Heart left ventricle (tissue), 16 donors: ENCODE measurements around the gene KIRREL3. TPM values are rescaled to one million over a fixed set of nuclear protein-coding genes. Genes with fewer than 3 reads are reported as not detected.

ENCODE experiments used
- ATAC-seq, 4 donors: fragments of 200-7000 bp; cut with Tn5 transposase; one replicate each; pipeline ENCODE4 v1.9.1; 2020 to 2022; ENCODE audit warnings: moderate library complexity in 4 of 4, mild to moderate bottlenecking in 3 of 4, moderate number of reproducible peaks in 1 of 4
- DNase-seq, 5 donors: peaks; one replicate each; pipeline ENCODE4 v3.0.0-alpha.2; 2020
- H3K27ac ChIP-seq, 12 donors: fragments of 200-600 bp; sonication (generic) in 4 of 12; one replicate each; pipeline versions ENCODE4 v1.5.0 to v1.8.0; 2016 to 2022; ENCODE audit warnings: mild to moderate bottlenecking in 2 of 12
- H3K27me3 ChIP-seq, 9 donors: fragments of 200-600 bp; sonication (generic) in 2 of 9; one replicate each; pipeline versions ENCODE4 v1.5.1 to v1.8.0; 2016 to 2022; ENCODE audit warnings: mild to moderate bottlenecking in 3 of 9
- H3K36me3 ChIP-seq, 9 donors: fragments of 200-600 bp; sonication (generic) in 2 of 9; one replicate each; pipeline versions ENCODE4 v1.5.0 to v1.8.0; 2018 to 2022; ENCODE audit warnings: mild to moderate bottlenecking in 2 of 9
- H3K4me1 ChIP-seq, 12 donors: fragments of 200-600 bp; sonication (generic) in 4 of 12; one replicate each; pipeline versions ENCODE4 v1.5.0 to v1.8.0; 2016 to 2022; ENCODE audit warnings: mild to moderate bottlenecking in 3 of 12
- H3K4me3 ChIP-seq, 12 donors: fragments of 200-600 bp; sonication (generic) in 4 of 12; one replicate each; pipeline versions ENCODE4 v1.5.0 to v1.8.0; 2017 to 2022; ENCODE audit warnings: mild to moderate bottlenecking in 9 of 12, moderate library complexity in 4 of 12
- H3K9me3 ChIP-seq, 12 donors: fragments of 200-600 bp; sonication (generic) in 4 of 12; one replicate each; pipeline versions ENCODE4 v1.5.0 to v1.8.0; 2016 to 2022; ENCODE audit warnings: mild to moderate bottlenecking in 1 of 12
- CTCF ChIP-seq, 12 donors: fragments of 200-600 bp; sonication (generic) in 4 of 12; IDR thresholded peaks; one replicate each; pipeline versions ENCODE4 v1.5.0 to v1.8.0; 2018 to 2022; ENCODE audit warnings: antibody characterized with exemption in 12 of 12, mild to moderate bottlenecking in 5 of 12
- POLR2A ChIP-seq, 2 donors: fragments of 450-650 bp; IDR thresholded peaks; one replicate each; pipeline ENCODE4 v1.6.1; 2017; ENCODE audit warnings: antibody characterized with exemption in 2 of 2, mild to moderate bottlenecking in 2 of 2, moderate library complexity in 2 of 2
- WGBS, 4 donors: extraction: QIAGEN DNeasy Blood & Tissue Kit in 2 of 4; methylation state at CpG; one replicate each; pipeline versions ENCODE4 v1.1.5 to v1.1.7; 2013 to 2018; 5-methylcytosine and 5-hydroxymethylcytosine counted together
- intact Hi-C, 10 donors: fragments of 100-400 bp; cut with DNase I; formaldehyde crosslinking; loops; one replicate each; pipeline versions ENCODE4 v1.11.1 to v1.14.2; 2022
- polyA plus RNA-seq, 2 donors: library from polyadenylated mRNA; stranded (reverse); fragments of 200-250 nt; gene quantifications; one replicate each; pipeline ENCODE4 v1.2.3, GENCODE V29; 2013
- total RNA-seq, 9 donors: library from RNA; depleted of rRNA in 2 of 9; stranded (reverse); fragments of >200 nt in 2 of 9; fragmentation: NEBNext Ultra II Directional in 3 of 9; extraction: Animal tissue kit (Norgen Biotek cat#: 25700) in 3 of 9; gene quantifications; one replicate each; pipeline versions ENCODE4 v1.1.0 to v1.2.4, GENCODE V29; 2016 to 2023
- donor health status: ischemic (EF 13 %, LVEDD 7.1; RV severe dilation, severe dysfunction).
- donor health status: healthy with polysubstance abuse.
- donor health status: DM: no; HTN: yes; CAD: no.
- donor health status: DM: no; HTN: no; CAD: no.
- donor health status: ischemic (EF 25% LVEDD 6.9; RV normal size, moderate dysfunction).
- donor health status: ischemic (EF 25% LVEDD 5.7; RV mildly dilated, moderate dysfunction).
- donor health status: healthy.
- donor health status: DM: yes; HTN: yes; CAD: no.
- donor health status: ischemic (EF 35%, LVEDD 5.7; RV mildly dilated, moderate dysfunction).
- donor health status: nonischemic (EF 11% LVEDD 7.7; RV severe dilation, severe dysfunction).
- donor health status: DM: yes; HTN: yes; CAD: no.
- donor health status: PGD.
- donor health status: ischemic (EF 29% LVEDD 5.4; RV normal size, mild dysfunction).
- donor health status: nonischemic (EF 23%, LVEDD 6.1; RV moderate dilation, normal function).

The KIRREL3 gene
- total and polyA plus RNA-seq, 11 donors: 0.08 to 1.3 (median 0.27) TPM

- Histone ChIP-seq H3K27me3 (peaks cover 0 to 37% (median 9%) of the 10 kb centered on the region in 9 donors), H3K27ac (no peak overlapping the region), H3K4me1 (peaks cover 0 to 4% (median 0%) of the 10 kb centered on the region in 12 donors), H3K36me3 (no peaks in the 10 kb centered on the region), H3K4me3 (no peak overlapping the region), H3K9me3 (no peaks in the 10 kb centered on the region)
- DNase-seq (no peak), ATAC-seq (no peak)
- WGBS, 4 donors: 42 to 51% (median 45%) methylated on average over 11 of the region's 11 CpGs
- intact Hi-C loops: loop anchor here (1.0 to 10.0 kb wide), 11 partner anchors 274 to 684 kb away; no protein-coding TSS in a partner anchor
- no peak for TF ChIP-seq CTCF (IDR thresholded peaks at IDR 0.05)
- TF ChIP-seq POLR2A (IDR thresholded peaks at IDR 0.05): no peak
Measured at GRCh38 chr11:126990716-126991480, 9.7 kb downstream of the KIRREL3 start.

- Histone ChIP-seq H3K9me3 (no peaks in the 10 kb centered on the region), H3K27ac (no peak overlapping the region), H3K4me3 (no peak overlapping the region), H3K4me1 (peaks cover 0 to 4% (median 0%) of the 10 kb centered on the region in 12 donors), H3K27me3 (peaks cover 0 to 31% (median 7%) of the 10 kb centered on the region in 9 donors), H3K36me3 (no peaks in the 10 kb centered on the region)
- peak; percentile 79 to 93 (median 86) for TF ChIP-seq CTCF (IDR thresholded peaks at IDR 0.05)
- no peak for TF ChIP-seq POLR2A (IDR thresholded peaks at IDR 0.05)
- ATAC-seq (peak; percentile 78 to 85 (median 84)), DNase-seq (peak; percentile 41 to 76 (median 70))
- intact Hi-C loops: loop anchor here (1.0 to 10.0 kb wide), 16 partner anchors 265 to 683 kb away; no protein-coding TSS in a partner anchor
- WGBS, 4 donors: 20 to 27% (median 22%) methylated on average over 20 to 22 of the region's 22 CpGs
Measured at GRCh38 chr11:126989942-126990715, 10.4 kb downstream of the KIRREL3 start.

- no peak for DNase-seq
- no peak for TF ChIP-seq POLR2A (IDR thresholded peaks at IDR 0.05)
- no peak for TF ChIP-seq CTCF (IDR thresholded peaks at IDR 0.05)
- Histone ChIP-seq H3K27me3 (peaks cover 0 to 35% (median 7%) of the 10 kb centered on the region in 9 donors), H3K4me1 (peaks cover 0 to 4% (median 0%) of the 10 kb centered on the region in 12 donors), H3K4me3 (no peak overlapping the region), H3K9me3 (peaks cover 0 to under 1% (median 0%) of the 10 kb centered on the region in 12 donors), H3K36me3 (no peaks in the 10 kb centered on the region), H3K27ac (no peak overlapping the region)
- 78 to 88% (median 80%) methylated on average over 7 of the region's 7 CpGs for WGBS, 4 donors
- intact Hi-C loops: loop anchor here in 6 of 10 donors (2.0 to 10.0 kb wide), 8 partner anchors 264 to 676 kb away; no protein-coding TSS in a partner anchor
- no peak for ATAC-seq
Measured at GRCh38 chr11:126988655-126989054, 11.9 kb downstream of the KIRREL3 start.

GRCh38 chr11:126981635-126982034 lies 18.9 kb downstream of the KIRREL3 start:
- no peak overlapping the region for H3K27ac ChIP-seq
- WGBS, 4 donors: 57 to 73% (median 63%) methylated on average over 2 of the region's 2 CpGs
- no peaks in the 10 kb centered on the region for H3K36me3 ChIP-seq
- TF ChIP-seq POLR2A (IDR thresholded peaks at IDR 0.05) (no peak), CTCF (IDR thresholded peaks at IDR 0.05) (no peak)
- DNase-seq: no peak
- H3K27me3 ChIP-seq: peaks cover 0 to 79% (median 5%) of the 10 kb centered on the region in 9 donors
- intact Hi-C loops: loop anchor here in 3 of 10 donors (10.0 kb wide), 4 partner anchors 257 to 667 kb away; no protein-coding TSS in a partner anchor
- no peaks in the 10 kb centered on the region for H3K4me1 ChIP-seq
- no peak for ATAC-seq
- H3K4me3 ChIP-seq: no peak overlapping the region
- H3K9me3 ChIP-seq: peaks cover 0 to 5% (median 0%) of the 10 kb centered on the region in 12 donors
